Uterus (tissue), 4 donors: ENCODE data around the gene TMEM161A. TPM values are rescaled to one million over a fixed set of nuclear protein-coding genes. Genes with fewer than 3 reads are reported as not detected.
"Not testable (repeated sequence)": the region's sequence is repeated elsewhere in the genome, so short reads cannot be mapped to it uniquely, and the experiment has no call there.

Source experiments
- DNase-seq, 2 donors: peaks; one replicate each; pipeline ENCODE4 v3.0.0-alpha.2; 2019 to 2020
- H3K27ac ChIP-seq, 2 donors: fragments of 200-600 bp; sonication (generic); 1 replicate in 1 of 2; 2 replicates in 1 of 2; pipeline ENCODE4 v1.5.1; 2016 to 2018
- H3K27me3 ChIP-seq, 2 donors: fragments of 200-600 bp; sonication (generic); one replicate each; pipeline ENCODE4 v1.5.1; 2018 to 2019; ENCODE audit warnings: control low read depth in 1 of 2
- H3K36me3 ChIP-seq, 2 donors: fragments of 200-600 bp; sonication (generic); one replicate each; pipeline ENCODE4 v1.5.1; 2019; ENCODE audit warnings: control low read depth in 1 of 2
- H3K4me1 ChIP-seq, 2 donors: fragments of 200-600 bp; sonication (generic); one replicate each; pipeline ENCODE4 v1.5.1; 2018 to 2019; ENCODE audit warnings: control low read depth in 1 of 2
- H3K4me3 ChIP-seq, 2 donors: fragments of 200-600 bp; sonication (generic); 1 replicate in 1 of 2; 2 replicates in 1 of 2; pipeline ENCODE4 v1.5.1; 2018 to 2019; ENCODE audit warnings: mild to moderate bottlenecking in 1 of 2
- H3K9me3 ChIP-seq, 2 donors: fragments of 200-600 bp; sonication (generic); one replicate each; pipeline ENCODE4 v1.5.1; 2019; ENCODE audit warnings: control low read depth in 1 of 2
- POLR2A ChIP-seq, 2 donors: fragments of 450-650 bp; IDR thresholded peaks; one replicate each; pipeline ENCODE4 v1.6.1; 2016; ENCODE audit warnings: antibody characterized with exemption in 2 of 2, mild to moderate bottlenecking in 1 of 2, moderate library complexity in 1 of 2
- intact Hi-C: fragments of 100-400 bp; cut with DNase I; formaldehyde crosslinking; loops from one replicate; pipeline ENCODE4 v1.15.1; 2023; ENCODE audit warnings: low total_unique reads
- total RNA-seq, 4 donors: library from RNA; depleted of rRNA in 3 of 4; stranded (reverse); fragments of >200 nt in 3 of 4; gene quantifications; one replicate each; pipeline versions ENCODE4 v1.1.0 to v1.2.4, GENCODE V29; 2014 to 2023
- TF ChIP-seq, protein P1 (sequence below), 4 experiments: fragments of 200-600 bp in 2 of 4; fragments of 450-650 bp in 2 of 4; sonication (generic) in 2 of 4; IDR thresholded peaks; one replicate each; pipeline ENCODE4 v1.5.1; 2016 to 2019; ENCODE audit warnings: antibody characterized with exemption in 4 of 4, mild to moderate bottlenecking in 2 of 4, moderate library complexity in 1 of 4
- donor health status: DM: yes; HTN: yes; CAD: no.

The TMEM161A gene
- total RNA-seq, 4 donors from 2014 or later: 3.5 to 33.6 (median 17.3) TPM

DNA sequence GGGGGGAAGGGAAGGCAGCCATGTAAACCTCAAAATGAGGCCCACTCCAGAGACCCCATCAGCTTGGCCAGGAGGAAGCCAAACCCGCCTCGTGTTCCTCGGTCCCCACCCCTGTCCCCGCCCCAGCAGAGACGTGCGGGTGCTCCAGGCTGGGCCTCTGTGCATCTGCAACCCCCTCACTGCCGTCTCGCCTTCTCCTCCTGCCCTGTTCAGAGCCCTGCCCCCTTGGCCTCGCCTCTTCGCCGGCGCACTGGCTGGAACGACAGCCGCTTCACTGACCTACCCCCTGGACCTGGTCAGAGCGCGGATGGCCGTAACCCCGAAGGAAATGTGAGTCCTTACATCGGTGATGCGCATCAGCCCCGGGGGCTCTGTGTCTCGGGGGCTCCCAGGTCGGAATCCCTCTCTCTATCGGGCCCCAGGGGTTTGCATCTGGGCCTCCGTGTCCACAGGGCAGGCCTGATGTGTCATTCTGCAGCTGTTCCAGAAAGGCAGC, 32.2 kb downstream of the TMEM161A start:
- Histone ChIP-seq H3K4me1 (no peaks in the 10 kb centered on the region), H3K27me3 (no peaks in the 10 kb centered on the region), H3K9me3 (no peaks in the 10 kb centered on the region), H3K27ac (peak overlapping the region; percentile 70 to 73), H3K36me3 (no peaks in the 10 kb centered on the region), H3K4me3 (peak overlapping the region; percentile 42 to 43)
- intact Hi-C loops: no loop called here
- TF ChIP-seq, protein P1, sequence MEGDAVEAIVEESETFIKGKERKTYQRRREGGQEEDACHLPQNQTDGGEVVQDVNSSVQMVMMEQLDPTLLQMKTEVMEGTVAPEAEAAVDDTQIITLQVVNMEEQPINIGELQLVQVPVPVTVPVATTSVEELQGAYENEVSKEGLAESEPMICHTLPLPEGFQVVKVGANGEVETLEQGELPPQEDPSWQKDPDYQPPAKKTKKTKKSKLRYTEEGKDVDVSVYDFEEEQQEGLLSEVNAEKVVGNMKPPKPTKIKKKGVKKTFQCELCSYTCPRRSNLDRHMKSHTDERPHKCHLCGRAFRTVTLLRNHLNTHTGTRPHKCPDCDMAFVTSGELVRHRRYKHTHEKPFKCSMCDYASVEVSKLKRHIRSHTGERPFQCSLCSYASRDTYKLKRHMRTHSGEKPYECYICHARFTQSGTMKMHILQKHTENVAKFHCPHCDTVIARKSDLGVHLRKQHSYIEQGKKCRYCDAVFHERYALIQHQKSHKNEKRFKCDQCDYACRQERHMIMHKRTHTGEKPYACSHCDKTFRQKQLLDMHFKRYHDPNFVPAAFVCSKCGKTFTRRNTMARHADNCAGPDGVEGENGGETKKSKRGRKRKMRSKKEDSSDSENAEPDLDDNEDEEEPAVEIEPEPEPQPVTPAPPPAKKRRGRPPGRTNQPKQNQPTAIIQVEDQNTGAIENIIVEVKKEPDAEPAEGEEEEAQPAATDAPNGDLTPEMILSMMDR (IDR thresholded peaks at IDR 0.05): no peak
- TF ChIP-seq POLR2A (IDR thresholded peaks at IDR 0.05): no peak
- DNase-seq: peak; percentile 36 to 65

DNA sequence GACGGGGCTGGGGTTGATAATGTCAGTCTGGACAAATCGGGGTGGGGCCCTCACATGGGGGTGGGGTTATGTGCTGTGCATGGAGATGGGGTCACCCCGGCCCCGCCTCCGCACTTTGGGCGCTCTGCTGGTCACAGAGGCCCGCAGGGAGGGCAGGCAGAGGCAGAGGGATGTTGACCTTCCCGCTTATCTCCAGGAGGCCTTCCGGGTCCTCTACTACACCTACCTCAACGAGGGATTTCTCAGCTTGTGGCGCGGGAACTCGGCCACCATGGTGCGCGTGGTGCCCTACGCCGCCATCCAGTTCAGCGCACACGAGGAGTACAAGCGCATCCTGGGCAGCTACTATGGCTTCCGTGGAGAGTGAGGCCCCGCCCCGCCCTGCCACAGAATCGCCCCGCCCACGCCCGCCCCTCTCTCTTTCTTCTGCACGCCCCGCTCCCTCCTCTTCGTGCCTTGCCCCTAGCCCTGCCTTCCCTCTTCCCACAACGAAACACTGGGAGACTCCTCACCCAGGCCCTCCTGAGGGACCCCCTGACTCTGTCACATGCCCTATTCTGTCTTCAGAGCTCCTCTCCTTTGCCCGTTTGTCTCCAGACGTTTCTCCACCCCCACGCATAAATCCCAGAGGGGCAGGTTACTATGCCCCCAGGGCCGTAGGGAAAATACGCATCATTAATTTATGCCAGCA, 32.8 kb downstream of the TMEM161A start:
- H3K4me3 ChIP-seq: peak overlapping the region; percentile 42 to 43

DNA sequence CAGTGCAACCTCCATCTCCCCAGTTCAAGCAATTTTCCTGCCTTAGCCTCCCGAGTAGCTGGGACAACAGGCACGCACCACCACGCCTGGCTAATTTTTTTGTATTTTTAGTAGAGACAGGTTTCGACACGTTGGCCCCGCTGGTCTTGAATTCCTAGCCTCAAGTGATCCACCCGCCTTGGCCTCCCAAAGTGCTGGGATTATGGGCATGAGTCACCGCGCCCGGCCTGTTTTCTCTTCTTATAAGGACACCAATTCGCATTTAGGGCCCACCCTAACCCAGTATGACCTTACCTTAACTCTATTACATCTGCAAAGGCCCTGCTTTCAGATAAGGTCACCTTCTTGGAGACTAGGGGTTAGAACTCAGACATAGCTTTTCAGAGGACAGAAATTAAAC, 35.1 kb downstream of the TMEM161A start:
- no peak for DNase-seq
- H3K4me3 ChIP-seq: no peak overlapping the region
- intact Hi-C loops: no loop called here
- no peak overlapping the region for H3K27ac ChIP-seq
- no peaks in the 10 kb centered on the region for H3K4me1 ChIP-seq
- H3K27me3 ChIP-seq: no peaks in the 10 kb centered on the region
- TF ChIP-seq POLR2A (IDR thresholded peaks at IDR 0.05): no peak
- TF ChIP-seq, protein P1 (IDR thresholded peaks at IDR 0.05): no peak
- no peaks in the 10 kb centered on the region for H3K9me3 ChIP-seq
- no peaks in the 10 kb centered on the region for H3K36me3 ChIP-seq

More for the DNA sequence above, 32.8 kb downstream of the TMEM161A start:
- DNase-seq: peak; percentile 84
- peak in 1 of 2 donors; percentile 41 for TF ChIP-seq POLR2A (IDR thresholded peaks at IDR 0.05)
- TF ChIP-seq, protein P1 (IDR thresholded peaks at IDR 0.05): no peak
- H3K4me1 ChIP-seq: no peaks in the 10 kb centered on the region
- no peaks in the 10 kb centered on the region for H3K9me3 ChIP-seq
- no peaks in the 10 kb centered on the region for H3K36me3 ChIP-seq
- peak overlapping the region; percentile 70 to 73 for H3K27ac ChIP-seq
- intact Hi-C loops: no loop called here
- no peaks in the 10 kb centered on the region for H3K27me3 ChIP-seq

DNA sequence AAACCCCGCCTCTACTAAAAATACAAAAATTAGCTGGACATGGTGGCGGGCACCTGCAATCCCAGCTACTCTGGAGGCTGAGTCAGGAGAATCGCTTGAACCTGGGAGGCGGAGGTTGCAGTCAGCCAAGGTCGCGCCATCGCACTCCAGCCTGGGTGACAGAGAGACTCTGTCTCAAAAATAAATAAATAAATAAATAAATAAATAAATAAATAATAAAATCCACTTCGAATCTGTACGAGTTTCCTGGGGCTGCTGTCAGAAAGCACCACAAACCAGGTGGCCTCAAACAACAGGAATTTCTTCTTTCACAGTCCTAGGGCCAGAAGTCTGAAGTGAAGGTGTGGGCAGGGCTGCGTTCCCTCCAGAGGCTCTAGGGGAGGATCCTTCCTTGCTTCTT, 35.7 kb downstream of the TMEM161A start:
- not testable (repeated sequence) for H3K9me3 ChIP-seq

DNA sequence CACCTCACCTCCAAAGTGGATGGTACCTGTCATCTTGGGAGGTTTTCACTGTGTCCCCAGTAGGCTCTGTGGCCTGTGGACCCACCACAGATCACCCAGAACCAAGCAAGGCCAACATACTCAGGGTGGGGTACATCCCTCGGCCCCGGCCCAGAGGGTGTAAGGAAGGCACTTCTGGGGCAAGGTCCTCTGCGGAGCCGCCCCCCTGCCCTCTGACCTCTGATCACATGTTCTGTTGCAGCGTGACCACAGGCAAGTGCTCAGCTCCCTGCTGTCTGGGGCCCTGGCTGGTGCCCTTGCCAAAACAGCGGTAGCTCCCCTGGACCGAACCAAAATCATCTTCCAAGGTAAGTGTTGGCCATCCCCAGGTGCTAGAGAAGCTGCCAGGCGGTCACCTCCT, 36.7 kb downstream of the TMEM161A start:
- no peak for DNase-seq
- H3K4me3 ChIP-seq: no peak overlapping the region
- intact Hi-C loops: no loop called here
- no peaks in the 10 kb centered on the region for H3K27me3 ChIP-seq
- H3K4me1 ChIP-seq: no peaks in the 10 kb centered on the region
- TF ChIP-seq, protein P1 (IDR thresholded peaks at IDR 0.05): no peak
- no peak for TF ChIP-seq POLR2A (IDR thresholded peaks at IDR 0.05)
- H3K27ac ChIP-seq: no peak overlapping the region
- no peaks in the 10 kb centered on the region for H3K9me3 ChIP-seq
- H3K36me3 ChIP-seq: no peaks in the 10 kb centered on the region

More for the DNA sequence above, 35.7 kb downstream of the TMEM161A start:
- intact Hi-C loops, DNase-seq, H3K4me3 ChIP-seq, H3K27me3 ChIP-seq, H3K36me3 ChIP-seq, H3K4me1 ChIP-seq, H3K27ac ChIP-seq: not testable (repeated sequence)
